IMR-90 (cell line): Measurements from ENCODE around the gene DAND5. TPM values are rescaled to one million over a fixed set of nuclear protein-coding genes. Genes with fewer than 3 reads are reported as not detected.
A peak's percentile ranks its signal among the peaks of the same experiment; 100 is the strongest.

Experiments used
- ATAC-seq: fragments of 200-7000 bp; cut with Tn5 transposase; 2 replicates; pipeline ENCODE4 v1.9.1; 2020; ENCODE audit warnings: low read depth, mild to moderate bottlenecking, moderate library complexity
- BruUV-seq: library from RNA; stranded (reverse); fragments of 400-500 nt; replicated peaks from 2 replicates; lab custom pipeline; 2021; lab: Mats Ljungman, UMichigan
- CTCF ChIA-PET: fragments of 300-600 bp; formaldehyde crosslinking; extraction: SDS; loops from one replicate; lab custom pipeline; 2021; ENCODE audit warnings: antibody characterized with exemption; lab: Yijun Ruan, JAX
- POLR2A ChIA-PET: fragments of 300-600 bp; sonication (Branson Sonifier 250); formaldehyde crosslinking; loops from one replicate; lab custom pipeline; 2022; ENCODE audit warnings: antibody characterized with exemption; ENCODE audit not compliant: unreplicated experiment; lab: Charles Lee
- DNase-seq: peaks from one replicate; pipeline ENCODE4 v3.0.0; 2013
- H2AFZ ChIP-seq: replicated peaks from 2 replicates; pipeline ENCODE3; 2013; ENCODE audit warnings: low read length, mild to moderate bottlenecking; ENCODE audit not compliant: poor library complexity
- H2AK5ac ChIP-seq: 2 replicates; pipeline ENCODE4 v1.6.1; 2013; ENCODE audit warnings: low read depth, low read length, inconsistent platforms
- H2AK9ac ChIP-seq: replicated peaks from 2 replicates; pipeline ENCODE3; 2013; ENCODE audit warnings: mild to moderate bottlenecking, low read depth, low read length, moderate library complexity; ENCODE audit not compliant: poor library complexity
- H2BK120ac ChIP-seq: 2 replicates; pipeline ENCODE4 v1.6.1; 2013; ENCODE audit warnings: low read depth, low read length, inconsistent platforms
- H2BK15ac ChIP-seq: 3 replicates; pipeline ENCODE4 v1.6.1; 2013; ENCODE audit warnings: low read depth, low read length, inconsistent platforms
- H2BK20ac ChIP-seq: 2 replicates; pipeline ENCODE4 v1.6.1; 2013; ENCODE audit warnings: low read depth, mild to moderate bottlenecking, inconsistent platforms, low read length, moderate library complexity
- H2BK5ac ChIP-seq: 2 replicates; pipeline ENCODE4 v1.6.1; 2013; ENCODE audit warnings: mild to moderate bottlenecking, low read depth, low read length, inconsistent platforms; ENCODE audit not compliant: poor library complexity, severe bottlenecking
- H3K14ac ChIP-seq: replicated peaks from 2 replicates; pipeline ENCODE4 v1.6.1; 2013; ENCODE audit warnings: low read depth, low read length, inconsistent platforms
- H3K18ac ChIP-seq: 2 replicates; pipeline ENCODE4 v1.6.1; 2013; ENCODE audit warnings: low read depth, low read length, control low read depth
- H3K23ac ChIP-seq: 2 replicates; pipeline ENCODE4 v1.6.1; 2013; ENCODE audit warnings: low read depth, low read length, inconsistent platforms
- H3K27ac ChIP-seq: 2 replicates; pipeline ENCODE4 v1.5.1; 2013; ENCODE audit warnings: mild to moderate bottlenecking, control low read depth, low read length; ENCODE audit not compliant: insufficient read depth
- H3K27me3 ChIP-seq: 2 replicates; pipeline ENCODE4 v1.6.1; 2013; ENCODE audit warnings: low read length; ENCODE audit not compliant: control insufficient read depth, insufficient read depth
- H3K36me3 ChIP-seq: 2 replicates; pipeline ENCODE4 v1.6.1; 2013; ENCODE audit warnings: low read length, mixed read lengths; ENCODE audit not compliant: control insufficient read depth, insufficient read depth
- H3K4ac ChIP-seq: 2 replicates; pipeline ENCODE4 v1.6.1; 2013; ENCODE audit warnings: low read depth, low read length, inconsistent platforms
- H3K4me1 ChIP-seq: 2 replicates; pipeline ENCODE4 v1.6.1; 2013; ENCODE audit warnings: low read length, mixed read lengths; ENCODE audit not compliant: control insufficient read depth, insufficient read depth
- H3K4me2 ChIP-seq: 2 replicates; pipeline ENCODE4 v1.6.1; 2013; ENCODE audit warnings: low read depth, mild to moderate bottlenecking, control low read depth, low read length, moderate library complexity
- H3K4me3 ChIP-seq: 2 replicates; pipeline ENCODE4 v1.5.1; 2013; ENCODE audit warnings: low read depth, mild to moderate bottlenecking, control low read depth, low read length, moderate library complexity; ENCODE audit not compliant: insufficient read depth
- H3K56ac ChIP-seq: 2 replicates; pipeline ENCODE4 v1.6.1; 2013; ENCODE audit warnings: low read length, inconsistent platforms; ENCODE audit not compliant: insufficient read depth; ENCODE audit errors: extremely low read depth
- H3K79me1 ChIP-seq, 2 experiments: 2 replicates each; pipeline ENCODE4 v1.6.1; 2013; ENCODE audit warnings: low read length in 2 of 2, inconsistent platforms in 1 of 2, low read depth in 1 of 2
- H3K9ac ChIP-seq: 2 replicates; pipeline ENCODE4 v1.6.1; 2013; ENCODE audit warnings: low read depth, low read length, control low read depth
- H3K9me1 ChIP-seq: 2 replicates; pipeline ENCODE4 v1.6.1; 2013; ENCODE audit warnings: low read length, inconsistent platforms; ENCODE audit not compliant: insufficient read depth
- H3K9me3 ChIP-seq: 2 replicates; pipeline ENCODE4 v1.6.1; 2013; ENCODE audit warnings: low read length; ENCODE audit not compliant: control insufficient read depth, insufficient read depth
- H4K20me1 ChIP-seq: 2 replicates; pipeline ENCODE4 v1.6.1; 2013; ENCODE audit warnings: low read length, inconsistent platforms; ENCODE audit not compliant: insufficient read depth
- H4K5ac ChIP-seq: 2 replicates; pipeline ENCODE4 v1.6.1; 2013; ENCODE audit warnings: mild to moderate bottlenecking, low read depth, low read length, control low read depth
- H4K8ac ChIP-seq, 2 experiments: 2 replicates each; pipeline ENCODE4 v1.6.1; 2013; ENCODE audit warnings: low read depth in 2 of 2, low read length in 2 of 2, control low read depth in 1 of 2, inconsistent platforms in 1 of 2
- H4K91ac ChIP-seq: 2 replicates; pipeline ENCODE4 v1.6.1; 2013; ENCODE audit warnings: low read depth, low read length, inconsistent platforms; ENCODE audit not compliant: insufficient read depth
- BHLHE40 ChIP-seq: fragments of 150-350 bp; IDR thresholded peaks from 2 replicates; pipeline ENCODE4 v1.6.1; 2016; ENCODE audit warnings: mild to moderate bottlenecking, low read depth, low read length
- CHD1 ChIP-seq: IDR thresholded peaks from 2 replicates; pipeline ENCODE4 v1.6.1; 2012; ENCODE audit warnings: low read depth, low read length, improper control_type of control experiment
- MAZ ChIP-seq: IDR thresholded peaks from 2 replicates; pipeline ENCODE4 v1.6.1; 2012; ENCODE audit warnings: low read depth, mild to moderate bottlenecking, low read length, improper control_type of control experiment, moderate library complexity, borderline replicate concordance
- USF2 ChIP-seq: fragments of 150-350 bp; IDR thresholded peaks from 2 replicates; pipeline ENCODE4 v1.6.1; 2017; ENCODE audit warnings: mild to moderate bottlenecking, antibody characterized with exemption, low read length, low read depth
- WGBS, 2 experiments: methylation state at CpG; one replicate each; pipeline versions ENCODE4 v1.1.5 to v1.1.7; 2013; ENCODE audit warnings: missing lambda C conversion rate in 2 of 2; ENCODE audit not compliant: insufficient read length in 1 of 2; ENCODE audit errors: extremely low coverage in 2 of 2; 5-methylcytosine and 5-hydroxymethylcytosine counted together
- dilution Hi-C: fragments of 300-500 bp; cut with HindIII; formaldehyde crosslinking; loops from one replicate; pipeline ENCODE4 v1.14.3; 2018; ENCODE audit warnings: low sequenced_read_pairs; ENCODE audit not compliant: unreplicated experiment
- in situ Hi-C: fragments of 300-500 bp; cut with MboI; formaldehyde crosslinking; loops from 3 replicates; pipeline ENCODE4 v1.14.3; 2019; ENCODE audit warnings: low sequenced_read_pairs, inconsistent platforms, mixed read lengths
- intact Hi-C: fragments of 100-400 bp; cut with micrococcal nuclease; formaldehyde crosslinking; loops from 2 replicates; pipeline ENCODE4 v1.10.0; 2022
- microRNA-seq, 2 experiments: library from miRNA; stranded (forward) in 1 of 2; unstranded in 1 of 2; fragments of 10-50 nt in 1 of 2; fragments of <30 nt in 1 of 2; gene quantifications in 1 of 2; microRNA quantifications in 1 of 2; one replicate each; pipeline versions ENCODE3 to v1.1.0; 2013 to 2020; ENCODE audit not compliant: insufficient read depth in 1 of 2, insufficient read length in 1 of 2, unreplicated experiment in 1 of 2
- polyA plus RNA-seq, 3 experiments: library from polyadenylated mRNA; depleted of rRNA; stranded (reverse); fragments of >200 nt; gene quantifications; 2 replicates each; pipeline ENCODE4 v1.2.3, GENCODE V29; 2012; ENCODE audit warnings: low replicate concordance in 1 of 3
- small RNA-seq, 5 experiments: library from RNA; depleted of rRNA; stranded (forward); fragments of <200 nt; gene quantifications; one replicate each; pipeline ENCODE3, GENCODE V24; 2012
- total RNA-seq: library from RNA; depleted of rRNA; stranded (reverse); fragments of >200 nt; gene quantifications from 2 replicates; pipeline ENCODE4 v1.2.3, GENCODE V29; 2012; rRNA removed

The DAND5 gene
- total and polyA plus RNA-seq, 2 of the 4 experiments (the other 2 are of a cell fraction) = 0.03 TPM; not detected in 1

DNA sequence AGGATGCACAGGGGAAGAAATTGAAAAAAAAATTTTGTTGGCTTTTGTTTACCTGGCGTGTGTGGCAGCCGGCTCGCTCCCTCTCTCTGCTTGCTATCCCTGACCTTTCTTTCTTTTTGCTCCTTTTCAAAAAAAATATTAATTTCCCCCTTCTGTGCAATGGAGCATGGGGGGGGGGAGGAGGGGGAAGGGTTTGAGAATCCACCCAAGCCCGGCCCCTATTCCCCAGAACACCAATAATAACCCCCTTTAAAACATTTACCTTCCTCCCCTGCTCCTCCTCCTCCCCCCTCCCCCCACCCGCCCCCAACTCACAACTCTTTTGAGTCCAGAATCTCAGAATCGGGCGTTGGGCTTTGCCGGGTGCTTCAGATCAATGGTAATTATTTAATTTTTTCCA, 54.3 kb downstream of the DAND5 start:
- H4K20me1 ChIP-seq = peaks cover 6% of the 10 kb centered on the region; the same call in 1 of the 2 replicates
- H3K9me3 ChIP-seq = no peaks in the 10 kb centered on the region
- peak overlapping the region; percentile 64; the same call in 1 of the 2 replicates for H3K56ac ChIP-seq
- POLR2A ChIA-PET = interaction anchor here (1.9 kb wide), 1 partner anchor 32 kb away, joined by 6 read pairs; no protein-coding TSS in a partner anchor
- peaks cover 12% of the 10 kb centered on the region; the same call in 1 of the 2 replicates for H3K36me3 ChIP-seq
- peak overlapping the region; percentile 55 for H3K4me3 ChIP-seq
- H3K27ac ChIP-seq = peak overlapping the region; percentile 92
- no peaks in the 10 kb centered on the region for H3K27me3 ChIP-seq
- CTCF ChIA-PET = interaction anchor here (0.7 to 1.4 kb wide), 3 partner anchors 10 to 105 kb away, joined by 3 to 4 read pairs (median 3); no protein-coding TSS in a partner anchor
- H3K14ac ChIP-seq = peak overlapping the region; percentile 61; the same call in 1 of the 2 replicates
- ATAC-seq = no peak
- no CpG with 5 or more reads among the region's 8 CpGs for WGBS, 2 experiments
- 0 out of 2 replicates have a peak overlapping the region, but pooled peaks have one; percentile 53 for H2BK120ac ChIP-seq
- no peak for DNase-seq
- TF ChIP-seq CHD1 (no peak), MAZ (no peak), USF2 (no peak), BHLHE40 (no peak)
- H2AK5ac ChIP-seq = no peak overlapping the region
- no TSS peak for BruUV-seq
- dilution Hi-C loops (no loop called here), intact Hi-C loops (loop anchor here (2.0 kb wide), 1 partner anchor 37 kb away; no protein-coding TSS in a partner anchor), in situ Hi-C loops (no loop called here)
- peak overlapping the region; percentile 81; the same call in 1 of the 2 replicates for H3K4ac ChIP-seq
- peaks cover 50 to 82% of the 10 kb centered on the region in 2 experiments for H3K79me1 ChIP-seq
- 0 out of 2 replicates have a peak overlapping the region, but pooled peaks have one; percentile 1 for H4K91ac ChIP-seq
- peak overlapping the region; percentile 23; the same call in 1 of the 2 replicates for H3K18ac ChIP-seq
- H4K8ac ChIP-seq = peak overlapping the region in 1 of 2 experiments; percentile 78; a peak in 3 of 4 replicates
- H3K4me1 ChIP-seq = peaks cover 40% of the 10 kb centered on the region
- peaks cover 11% of the 10 kb centered on the region; the same call in 1 of the 2 replicates for H3K9me1 ChIP-seq
- H4K5ac ChIP-seq = no peak overlapping the region
- H2AFZ ChIP-seq = no peak overlapping the region
- no peak overlapping the region for H2BK20ac ChIP-seq
- H2BK5ac ChIP-seq = peak overlapping the region; percentile 84
- H3K23ac ChIP-seq = no peak overlapping the region
- peak overlapping the region; percentile 93 for H3K9ac ChIP-seq
- peak overlapping the region; percentile 18 for H2AK9ac ChIP-seq
- no peak overlapping the region for H2BK15ac ChIP-seq
- peak overlapping the region; percentile 79 for H3K4me2 ChIP-seq

Small RNA genes lying within 50 kb of the gene (microRNA-seq; reads per million reads assigned to microRNA genes)
- gene MIR5695 = 0 reads per million in 2 experiments
- 4.0 to 15.5 reads per million in 2 experiments for gene MIR6515

Small RNA genes lying within 50 kb of the gene (small RNA-seq; reads per million reads assigned to genes)
- 0 to 0.41 (median 0) reads per million in 5 experiments for gene MIR5695
- 0 to 7.5 (median 2.4) reads per million in 5 experiments for gene MIR6515

Other genes starting within 250 kb of the DAND5 start
- 32.8 and 36.0 TPM in 2 replicates for gene TNPO2, start 245.6 kb upstream of the DAND5 start, total RNA-seq
- gene TNPO2, start 245.6 kb upstream of the DAND5 start, polyA plus RNA-seq (2012; rRNA removed) = 77.2 and 82.3 TPM in 2 replicates
- gene TRIR, start 234.9 kb upstream of the DAND5 start, total RNA-seq = 99.2 and 113 TPM in 2 replicates
- gene TRIR, start 234.9 kb upstream of the DAND5 start, polyA plus RNA-seq (2012; rRNA removed) = 201 and 242 TPM in 2 replicates
- gene GET3, start 232.1 kb upstream of the DAND5 start, total RNA-seq = 111 and 129 TPM in 2 replicates
- 152 and 178 TPM in 2 replicates for gene GET3, start 232.1 kb upstream of the DAND5 start, polyA plus RNA-seq (2012; rRNA removed)
- gene BEST2, start 217.8 kb upstream of the DAND5 start, total RNA-seq = not detected in 2 replicates
- gene BEST2, start 217.8 kb upstream of the DAND5 start, polyA plus RNA-seq (2012; rRNA removed) = not detected in 2 replicates
- gene HOOK2, start 194.0 kb upstream of the DAND5 start, total RNA-seq = 7.5 and 8.1 TPM in 2 replicates
- 11.0 and 21.6 TPM in 2 replicates for gene HOOK2, start 194.0 kb upstream of the DAND5 start, polyA plus RNA-seq (2012; rRNA removed)
- 20.8 and 32.8 TPM in 2 replicates for gene JUNB, start 178.1 kb upstream of the DAND5 start, total RNA-seq
- gene JUNB, start 178.1 kb upstream of the DAND5 start, polyA plus RNA-seq (2012; rRNA removed) = 109 and 141 TPM in 2 replicates
- gene PRDX2, start 167.8 kb upstream of the DAND5 start, total RNA-seq = 351 and 371 TPM in 2 replicates
- gene PRDX2, start 167.8 kb upstream of the DAND5 start, polyA plus RNA-seq (2012; rRNA removed) = 378 and 383 TPM in 2 replicates
- not detected in 2 replicates for gene THSD8, start 167.5 kb upstream of the DAND5 start, total RNA-seq
- 0.68 and 0.90 TPM in 2 replicates for gene THSD8, start 167.5 kb upstream of the DAND5 start, polyA plus RNA-seq (2012; rRNA removed)
- gene RNASEH2A, start 163.0 kb upstream of the DAND5 start, total RNA-seq = 44.6 and 45.5 TPM in 2 replicates
- gene RNASEH2A, start 163.0 kb upstream of the DAND5 start, polyA plus RNA-seq (2012; rRNA removed) = 34.9 and 39.4 TPM in 2 replicates
- gene RTBDN, start 135.0 kb upstream of the DAND5 start, total RNA-seq = not detected in 2 replicates
- 0.07 and 0.14 TPM in 2 replicates for gene RTBDN, start 135.0 kb upstream of the DAND5 start, polyA plus RNA-seq (2012; rRNA removed)
- gene MAST1, start 131.1 kb upstream of the DAND5 start, total RNA-seq = 0.28 and 1.1 TPM in 2 replicates
- 0.44 and 0.56 TPM in 2 replicates for gene MAST1, start 131.1 kb upstream of the DAND5 start, polyA plus RNA-seq (2012; rRNA removed)
- 6.4 and 9.5 TPM in 2 replicates for gene DNASE2, start 88.1 kb upstream of the DAND5 start, total RNA-seq
- 31.1 and 32.0 TPM in 2 replicates for gene DNASE2, start 88.1 kb upstream of the DAND5 start, polyA plus RNA-seq (2012; rRNA removed)
- not detected in 2 replicates for gene KLF1, start 82.4 kb upstream of the DAND5 start, total RNA-seq
- gene KLF1, start 82.4 kb upstream of the DAND5 start, polyA plus RNA-seq (2012; rRNA removed) = not detected in 2 replicates
- gene GCDH, start 78.4 kb upstream of the DAND5 start, total RNA-seq = 41.1 and 41.6 TPM in 2 replicates
- gene GCDH, start 78.4 kb upstream of the DAND5 start, polyA plus RNA-seq (2012; rRNA removed) = 24.5 and 27.7 TPM in 2 replicates
- under 0.01 and 0.36 TPM in 2 replicates for gene SYCE2, start 50.3 kb upstream of the DAND5 start, total RNA-seq
- gene SYCE2, start 50.3 kb upstream of the DAND5 start, polyA plus RNA-seq (2012; rRNA removed) = 0.19 and 0.50 TPM in 2 replicates
- 49.3 and 53.0 TPM in 2 replicates for gene FARSA, start 35.9 kb upstream of the DAND5 start, total RNA-seq
- 75.9 and 80.9 TPM in 2 replicates for gene FARSA, start 35.9 kb upstream of the DAND5 start, polyA plus RNA-seq (2012; rRNA removed)
- gene CALR, start 31.0 kb upstream of the DAND5 start, total RNA-seq = 3,245 and 3,358 TPM in 2 replicates
- 1,894 and 1,932 TPM in 2 replicates for gene CALR, start 31.0 kb upstream of the DAND5 start, polyA plus RNA-seq (2012; rRNA removed)
- 54.3 and 56.4 TPM in 2 replicates for gene RAD23A, start 23.7 kb upstream of the DAND5 start, total RNA-seq
- 67.8 and 79.7 TPM in 2 replicates for gene RAD23A, start 23.7 kb upstream of the DAND5 start, polyA plus RNA-seq (2012; rRNA removed)
- 13.3 and 22.5 TPM in 2 replicates for gene GADD45GIP1, start 12.4 kb upstream of the DAND5 start, total RNA-seq
- gene GADD45GIP1, start 12.4 kb upstream of the DAND5 start, polyA plus RNA-seq (2012; rRNA removed) = 42.4 and 64.7 TPM in 2 replicates
- gene NFIX, start 25.9 kb downstream of the DAND5 start, total RNA-seq = 10.0 and 10.2 TPM in 2 replicates
- gene NFIX, start 25.9 kb downstream of the DAND5 start, polyA plus RNA-seq (2012; rRNA removed) = 46.9 and 47.7 TPM in 2 replicates
- gene LYL1, start 133.3 kb downstream of the DAND5 start, total RNA-seq = 0.28 and 0.36 TPM in 2 replicates
- gene LYL1, start 133.3 kb downstream of the DAND5 start, polyA plus RNA-seq (2012; rRNA removed) = 0.39 and 0.63 TPM in 2 replicates
- gene TRMT1, start 147.2 kb downstream of the DAND5 start, total RNA-seq = 23.3 and 28.3 TPM in 2 replicates
- gene TRMT1, start 147.2 kb downstream of the DAND5 start, polyA plus RNA-seq (2012; rRNA removed) = 56.0 and 62.1 TPM in 2 replicates
- gene NACC1, start 148.7 kb downstream of the DAND5 start, total RNA-seq = 42.5 and 56.7 TPM in 2 replicates
- 181 and 243 TPM in 2 replicates for gene NACC1, start 148.7 kb downstream of the DAND5 start, polyA plus RNA-seq (2012; rRNA removed)
- gene STX10, start 180.8 kb downstream of the DAND5 start, total RNA-seq = 64.9 and 76.7 TPM in 2 replicates
- gene STX10, start 180.8 kb downstream of the DAND5 start, polyA plus RNA-seq (2012; rRNA removed) = 77.9 and 82.0 TPM in 2 replicates
- 7.7 and 17.5 TPM in 2 replicates for gene IER2, start 180.8 kb downstream of the DAND5 start, total RNA-seq
- 99.4 and 102 TPM in 2 replicates for gene IER2, start 180.8 kb downstream of the DAND5 start, polyA plus RNA-seq (2012; rRNA removed)